IPS DF 6.9 (cell line): ENCODE data around the gene RAB5B.

Experiments used
- DNase-seq: peaks from one replicate; pipeline ENCODE4 v3.0.0-alpha.2; 2013; ENCODE audit warnings: low read depth, low spot score
- H3K27ac ChIP-seq: one replicate; pipeline ENCODE4 v1.5.1; 2013; ENCODE audit warnings: low read length, control low read depth
- H3K27me3 ChIP-seq: 2 replicates; pipeline ENCODE4 v1.6.1; 2013; ENCODE audit warnings: mild to moderate bottlenecking, low read length; ENCODE audit not compliant: control insufficient read depth, insufficient read depth
- H3K36me3 ChIP-seq: 2 replicates; pipeline ENCODE4 v1.6.1; 2013; ENCODE audit warnings: low read length; ENCODE audit not compliant: control insufficient read depth, insufficient read depth
- H3K4me1 ChIP-seq: 2 replicates; pipeline ENCODE4 v1.6.1; 2013; ENCODE audit warnings: low read length; ENCODE audit not compliant: control insufficient read depth, insufficient read depth
- H3K4me3 ChIP-seq: 2 replicates; pipeline ENCODE4 v1.5.1; 2013; ENCODE audit warnings: mild to moderate bottlenecking, low read length
- H3K9me3 ChIP-seq: 2 replicates; pipeline ENCODE4 v1.6.1; 2013; ENCODE audit warnings: low read length, inconsistent platforms; ENCODE audit not compliant: control insufficient read depth, insufficient read depth
- WGBS: extraction: QIAGEN DNeasy Blood & Tissue Kit; methylation state at CpG from one replicate; pipeline ENCODE4 v1.1.7; 2013; ENCODE audit warnings: mixed read lengths, missing lambda C conversion rate; ENCODE audit not compliant: insufficient read length, insufficient coverage; 5-methylcytosine and 5-hydroxymethylcytosine counted together

The RAB5B gene

DNA sequence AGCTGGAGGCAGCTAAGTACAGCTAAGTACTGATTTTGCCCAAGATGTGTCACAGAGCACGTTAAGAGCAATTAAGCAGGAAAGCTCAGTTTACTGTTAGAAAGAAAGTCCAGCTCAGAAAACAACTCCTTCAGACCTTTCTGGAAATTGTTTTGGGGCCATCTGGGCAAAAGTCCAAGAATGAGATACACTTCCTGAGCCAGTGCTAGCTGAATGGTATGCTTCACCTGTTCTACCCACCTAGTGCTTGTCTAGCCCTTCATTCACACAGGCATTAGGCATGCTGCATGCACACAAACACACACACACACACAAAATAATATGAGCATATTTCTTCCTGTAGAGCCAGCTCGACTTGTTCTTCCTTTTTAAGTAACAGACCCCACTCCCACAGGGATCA, 40.3 kb downstream of the RAB5B start:
- H3K27ac ChIP-seq, result no peak overlapping the region
- H3K4me3 ChIP-seq, result no peak overlapping the region
- H3K27me3 ChIP-seq, result no peaks in the 10 kb centered on the region
- H3K4me1 ChIP-seq, result no peaks in the 10 kb centered on the region
- no peaks in the 10 kb centered on the region for H3K9me3 ChIP-seq
- WGBS, result no CpG with 5 or more reads among the region's 2 CpGs
- no peak for DNase-seq
- H3K36me3 ChIP-seq, result no peaks in the 10 kb centered on the region

GRCh38 chr12:56017181-56017580, 43.3 kb downstream of the RAB5B start:
- 0 out of 2 replicates have a peak, but pooled peaks cover 3% of the 10 kb centered on the region for H3K4me1 ChIP-seq

GRCh38 chr12:56018356-56018755, 44.5 kb downstream of the RAB5B start:
- no peak for DNase-seq
- Histone ChIP-seq H3K27ac (no peak overlapping the region), H3K27me3 (no peaks in the 10 kb centered on the region), H3K9me3 (no peaks in the 10 kb centered on the region), H3K36me3 (no peaks in the 10 kb centered on the region), H3K4me1 (0 out of 2 replicates have a peak, but pooled peaks cover 3% of the 10 kb centered on the region), H3K4me3 (no peak overlapping the region)
- WGBS, result no CpG with 5 or more reads among the region's 1 CpG

More at GRCh38 chr12:56017181-56017580, 43.3 kb downstream of the RAB5B start:
- Histone ChIP-seq H3K27ac (no peak overlapping the region), H3K4me3 (no peak overlapping the region), H3K27me3 (no peaks in the 10 kb centered on the region), H3K9me3 (no peaks in the 10 kb centered on the region), H3K36me3 (no peaks in the 10 kb centered on the region)
- WGBS, result no CpG with 5 or more reads among the region's 4 CpGs
- no peak for DNase-seq

DNA sequence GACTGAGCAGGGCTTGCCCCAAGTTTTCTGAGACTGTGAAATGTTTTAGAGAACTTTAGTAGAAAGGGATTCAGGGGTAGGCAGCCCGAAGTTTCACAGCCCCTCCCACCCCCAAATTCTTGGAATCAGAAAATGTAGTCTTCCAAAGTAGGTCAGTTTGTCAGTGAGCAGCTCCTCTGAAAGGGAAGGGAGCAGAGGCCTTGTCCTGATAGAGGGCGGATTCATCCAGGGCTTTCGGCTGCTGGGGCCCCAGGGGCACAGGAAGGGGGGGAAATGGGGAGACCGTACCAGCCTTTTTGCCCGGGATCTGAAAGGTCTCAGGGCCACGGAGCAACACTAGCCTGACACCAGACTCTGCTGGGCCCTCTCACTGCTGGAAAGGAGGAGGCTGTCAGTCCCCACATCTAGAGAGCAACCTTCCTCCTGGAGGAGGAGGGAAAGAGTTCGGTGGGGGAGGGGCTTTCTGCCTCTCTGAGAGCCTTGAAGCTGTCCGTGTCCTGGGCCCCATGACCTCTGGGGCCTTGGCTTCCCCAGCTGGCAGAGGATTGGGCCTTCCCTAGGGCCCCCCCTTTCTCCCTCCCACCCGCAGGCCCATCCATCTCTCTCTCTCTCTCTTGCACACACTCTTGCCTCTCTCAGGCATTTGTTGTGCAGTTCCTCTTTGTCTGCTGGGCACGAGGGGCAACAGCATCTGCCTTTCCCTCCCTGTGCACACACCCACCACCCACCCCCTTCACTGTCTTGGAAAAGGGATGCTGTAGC, 46.7 kb downstream of the RAB5B start, which contains the start of gene IKZF4:
IKZF4 (plus strand) TSS at position 621 of the 762 bp plus-strand sequence. CDS start 451 bp downstream, outside the sequence.
- no peak for DNase-seq
- Histone ChIP-seq H3K27me3 (no peaks in the 10 kb centered on the region), H3K4me1 (0 out of 2 replicates have a peak, but pooled peaks cover 3% of the 10 kb centered on the region), H3K27ac (no peak within 1 kb of the TSS), H3K9me3 (no peaks in the 10 kb centered on the region), H3K4me3 (peak within 1 kb of the TSS; percentile 19; the same call in 1 of the 2 replicates), H3K36me3 (no peaks in the 10 kb centered on the region)
- WGBS, result no CpG with 5 or more reads among the region's 10 CpGs

DNA sequence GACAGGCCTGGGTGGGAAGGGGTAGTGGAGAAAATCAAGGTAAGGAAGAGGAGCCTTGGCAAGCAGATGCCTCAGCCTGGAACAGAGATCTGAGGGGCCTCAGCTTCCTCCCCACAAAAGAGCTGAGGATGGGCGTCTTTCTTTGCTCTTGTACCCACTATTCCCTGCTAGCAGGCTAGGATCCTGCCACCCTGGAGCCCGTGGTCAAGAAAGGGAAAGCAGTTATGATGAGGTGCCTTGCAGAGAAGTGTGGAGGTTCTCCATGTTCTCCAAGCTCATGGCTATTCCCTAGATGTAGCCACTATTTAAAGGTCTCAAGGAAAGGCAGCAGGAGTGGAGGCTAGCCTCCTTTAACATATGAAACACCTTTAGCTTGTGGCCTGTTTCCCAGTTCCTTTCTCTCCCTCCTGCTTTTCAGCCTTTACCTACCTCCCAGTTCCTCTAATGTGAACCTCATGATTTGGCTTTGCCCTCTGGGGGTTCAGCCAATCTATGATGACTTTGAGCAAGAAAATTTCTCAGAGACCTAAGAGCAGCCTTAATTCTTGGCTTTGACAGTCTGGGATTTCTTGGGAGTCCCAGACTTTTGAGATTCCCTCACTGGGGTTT, 48.1 kb downstream of the RAB5B start:
- H3K27me3 ChIP-seq, result no peaks in the 10 kb centered on the region
- no peak overlapping the region; the same call in 1 of the 2 replicates for H3K4me3 ChIP-seq
- 0 out of 2 replicates have a peak, but pooled peaks cover 3% of the 10 kb centered on the region for H3K4me1 ChIP-seq
- WGBS, result no CpG with 5 or more reads among the region's 2 CpGs
- no peaks in the 10 kb centered on the region for H3K9me3 ChIP-seq
- H3K36me3 ChIP-seq, result peaks cover 4% of the 10 kb centered on the region; the same call in 1 of the 2 replicates
- no peak overlapping the region for H3K27ac ChIP-seq
- no peak for DNase-seq

- WGBS, result no CpG with 5 or more reads among the region's 5 CpGs
- no peaks in the 10 kb centered on the region for H3K4me1 ChIP-seq
- no peak overlapping the region for H3K4me3 ChIP-seq
- no peaks in the 10 kb centered on the region for H3K27me3 ChIP-seq
- no peak overlapping the region for H3K27ac ChIP-seq
- H3K36me3 ChIP-seq, result peaks cover 18% of the 10 kb centered on the region
- no peak for DNase-seq
- H3K9me3 ChIP-seq, result no peaks in the 10 kb centered on the region
Measured at GRCh38 chr12:56028511-56029165, 54.8 kb downstream of the RAB5B start.

DNA sequence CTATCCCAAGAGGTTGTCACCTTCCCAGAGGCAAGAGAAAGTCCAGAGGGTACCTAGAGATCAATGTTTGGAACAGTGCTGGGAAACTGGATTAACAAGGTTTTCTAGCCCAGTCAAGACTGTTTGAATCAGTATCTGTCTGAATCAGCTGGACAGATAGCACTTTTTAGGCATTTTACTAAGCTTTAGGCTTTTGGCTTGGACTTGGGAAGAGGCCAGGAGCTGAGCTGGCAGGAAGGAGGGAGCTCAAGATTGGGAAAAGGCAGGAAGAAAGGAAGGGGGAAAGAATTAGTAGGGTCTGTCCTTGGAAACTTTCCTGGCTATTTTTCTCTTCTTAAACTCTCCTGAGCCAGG, 55.3 kb downstream of the RAB5B start:
- no peaks in the 10 kb centered on the region for H3K27me3 ChIP-seq
- H3K36me3 ChIP-seq, result peaks cover 18% of the 10 kb centered on the region
- H3K27ac ChIP-seq, result no peak overlapping the region
- H3K4me3 ChIP-seq, result no peak overlapping the region
- H3K4me1 ChIP-seq, result no peaks in the 10 kb centered on the region
- no peaks in the 10 kb centered on the region for H3K9me3 ChIP-seq
- no peak for DNase-seq

DNA sequence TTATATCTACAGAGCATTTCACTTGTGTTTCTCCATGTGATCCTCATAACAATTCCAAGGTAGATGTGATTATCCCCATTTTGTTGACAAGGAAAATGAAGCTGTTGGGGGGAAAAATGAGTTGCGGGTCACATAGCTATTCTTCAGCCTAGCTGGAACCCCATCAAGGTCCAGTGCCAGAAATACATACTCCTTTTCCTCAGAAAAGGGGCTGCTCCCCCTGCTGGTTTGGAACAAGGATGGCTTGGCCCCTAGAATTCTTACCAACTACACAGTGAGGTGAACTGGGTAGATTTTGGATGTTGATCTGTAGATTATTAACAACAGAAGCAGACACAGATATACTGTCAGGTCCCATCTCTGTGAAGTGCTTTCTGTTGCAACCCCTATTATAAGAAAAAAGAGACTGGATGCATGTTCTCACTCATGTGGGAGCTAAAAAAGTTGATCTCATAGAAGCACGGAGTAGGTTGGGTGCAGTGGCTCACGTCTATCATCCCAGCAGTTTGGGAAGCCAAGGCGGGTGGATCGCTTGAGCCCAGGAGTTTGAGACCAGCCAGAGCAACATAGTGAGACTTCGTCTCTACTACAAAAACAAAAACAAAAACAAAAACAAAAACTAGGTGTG, 55.9 kb downstream of the RAB5B start:
- Histone ChIP-seq H3K9me3 (no peaks in the 10 kb centered on the region), H3K27ac (no peak overlapping the region), H3K36me3 (peaks cover 22% of the 10 kb centered on the region), H3K4me1 (no peaks in the 10 kb centered on the region), H3K27me3 (no peaks in the 10 kb centered on the region), H3K4me3 (no peak overlapping the region)
- WGBS, result no CpG with 5 or more reads among the region's 6 CpGs
- DNase-seq, result no peak

DNA sequence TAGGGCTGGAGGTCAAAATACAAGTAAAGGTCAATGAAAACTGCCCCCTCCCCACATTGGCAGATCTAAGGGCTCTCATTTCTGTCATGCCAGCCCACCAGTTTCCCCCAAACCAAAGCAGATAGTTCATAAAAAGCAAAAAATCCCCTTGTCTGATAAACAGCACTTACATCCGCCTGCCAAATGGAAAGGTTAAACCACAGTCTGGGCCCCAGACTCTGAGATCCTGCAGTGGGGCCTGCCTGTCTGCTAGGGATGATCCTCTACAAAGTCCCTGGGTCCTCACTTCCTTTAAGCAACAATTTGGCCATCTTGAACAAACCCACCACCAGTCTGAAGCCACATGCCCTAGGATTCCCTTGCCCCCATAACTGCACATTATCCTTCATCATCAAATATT, 58.1 kb downstream of the RAB5B start:
- Histone ChIP-seq H3K27me3 (no peaks in the 10 kb centered on the region), H3K9me3 (no peaks in the 10 kb centered on the region), H3K36me3 (peaks cover 24% of the 10 kb centered on the region), H3K4me3 (no peak overlapping the region), H3K27ac (no peak overlapping the region), H3K4me1 (no peaks in the 10 kb centered on the region; the same call in 1 of the 2 replicates)
- DNase-seq, result no peak
- no CpG with 5 or more reads among the region's 1 CpG for WGBS

- Histone ChIP-seq H3K4me1 (no peaks in the 10 kb centered on the region; the same call in 1 of the 2 replicates), H3K27ac (no peak overlapping the region), H3K27me3 (no peaks in the 10 kb centered on the region), H3K4me3 (no peak overlapping the region), H3K9me3 (no peaks in the 10 kb centered on the region), H3K36me3 (peaks cover 19% of the 10 kb centered on the region)
- DNase-seq, result no peak
- WGBS, result no CpG with 5 or more reads among the region's 21 CpGs
Measured at GRCh38 chr12:56034586-56035332, 60.9 kb downstream of the RAB5B start.
